Measurements from ENCODE around the gene IZUMO1.

- TF ChIP-seq CTCF (conservative IDR thresholded peaks at IDR 0.05; ENCODE audit: low read depth, low read length) (no peak), FOS (IDR thresholded peaks at IDR 0.05; ENCODE audit: low read depth, low read length) (no peak), RCOR1 (IDR thresholded peaks at IDR 0.05; ENCODE audit: insufficient replicate concordance, low read length) (no peak), POLR2A (IDR thresholded peaks at IDR 0.05; ENCODE audit: low read depth, low read length) (no peak), RAD21 (IDR thresholded peaks at IDR 0.05; ENCODE audit: low read length) (no peak), MXI1 (IDR thresholded peaks at IDR 0.05; ENCODE audit: borderline replicate concordance, low read depth, low read length) (no peak), CEBPB (IDR thresholded peaks at IDR 0.05; ENCODE audit: low read depth, low read length) (no peak), SMC3 (IDR thresholded peaks at IDR 0.05; ENCODE audit: low read depth, low read length) (no peak), CHD1 (IDR thresholded peaks at IDR 0.05; ENCODE audit: low read depth, low read length) (no peak), MAFK (IDR thresholded peaks at IDR 0.05; ENCODE audit: low read depth, low read length) (no peak), NFE2L2 (IDR thresholded peaks at IDR 0.05; ENCODE audit: low read depth, low read length) (no peak)
- TF ChIP-seq, protein P1, sequence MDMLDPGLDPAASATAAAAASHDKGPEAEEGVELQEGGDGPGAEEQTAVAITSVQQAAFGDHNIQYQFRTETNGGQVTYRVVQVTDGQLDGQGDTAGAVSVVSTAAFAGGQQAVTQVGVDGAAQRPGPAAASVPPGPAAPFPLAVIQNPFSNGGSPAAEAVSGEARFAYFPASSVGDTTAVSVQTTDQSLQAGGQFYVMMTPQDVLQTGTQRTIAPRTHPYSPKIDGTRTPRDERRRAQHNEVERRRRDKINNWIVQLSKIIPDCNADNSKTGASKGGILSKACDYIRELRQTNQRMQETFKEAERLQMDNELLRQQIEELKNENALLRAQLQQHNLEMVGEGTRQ (IDR thresholded peaks at IDR 0.05; ENCODE audit: low read depth, low read length), result no peak
- TF ChIP-seq, protein P2, sequence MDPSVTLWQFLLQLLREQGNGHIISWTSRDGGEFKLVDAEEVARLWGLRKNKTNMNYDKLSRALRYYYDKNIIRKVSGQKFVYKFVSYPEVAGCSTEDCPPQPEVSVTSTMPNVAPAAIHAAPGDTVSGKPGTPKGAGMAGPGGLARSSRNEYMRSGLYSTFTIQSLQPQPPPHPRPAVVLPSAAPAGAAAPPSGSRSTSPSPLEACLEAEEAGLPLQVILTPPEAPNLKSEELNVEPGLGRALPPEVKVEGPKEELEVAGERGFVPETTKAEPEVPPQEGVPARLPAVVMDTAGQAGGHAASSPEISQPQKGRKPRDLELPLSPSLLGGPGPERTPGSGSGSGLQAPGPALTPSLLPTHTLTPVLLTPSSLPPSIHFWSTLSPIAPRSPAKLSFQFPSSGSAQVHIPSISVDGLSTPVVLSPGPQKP (IDR thresholded peaks at IDR 0.05; ENCODE audit: borderline replicate concordance, low read depth, low read length), result no peak
Measured at GRCh38 chr19:48770734-48771472, 24.2 kb upstream of the IZUMO1 start.
